ENCODE measurements around the gene PTPRN2. TPM values are rescaled to one million over a fixed set of nuclear protein-coding genes. Genes with fewer than 3 reads are reported as not detected.

The PTPRN2 gene
- total and polyA plus RNA-seq, 2 of the 13 experiments (the other 11 are each of a cell fraction or from before 2014, with no cell fraction given) = 2.5 to 24.2 TPM

GRCh38 chr7:158488181-158488971 lies 99.2 kb downstream of the PTPRN2 start:
- no TSS peak for BruUV-seq (replicated peaks)
- WGBS (ENCODE audit: low lambda C conversion rate) = 98% methylated on average over 33 of the region's 42 CpGs
- no peak overlapping the region for H3K27ac ChIP-seq (ENCODE audit: extremely low read length, insufficient read depth, low read length)
- CTCF ChIA-PET (ENCODE audit: low intra/inter-chr PET ratio, low total read pairs) = no interaction called here
- no peak overlapping the region for H3K9ac ChIP-seq (ENCODE audit: insufficient read depth, low read depth, low read length)
- no peaks in the 10 kb centered on the region for H3K27me3 ChIP-seq (ENCODE audit: control insufficient read depth in 1 of 2, insufficient read depth in 2 of 2, low read length in 2 of 2)
- H4K20me1 ChIP-seq (ENCODE audit: insufficient read depth, low read length) = peaks cover 9% of the 10 kb centered on the region; the same call in 1 of the 2 replicates
- no peaks in the 10 kb centered on the region for H3K79me2 ChIP-seq (ENCODE audit: insufficient read depth, low read length)
- POLR2A ChIA-PET = no interaction called here
- no peak for ATAC-seq
- no peak for DNase-seq (ENCODE audit: low spot score)
- intact Hi-C loops (cut with micrococcal nuclease; ENCODE audit: unreplicated experiment) (no loop called here), in situ Hi-C loops (cut with HindIII; ENCODE audit: extremely low pct_ligation_motif_present, low pct_unique_long_range_greater_than_20kb) (no loop called here)
- no peaks in the 10 kb centered on the region; a peak in 1 of 5 replicates for H3K36me3 ChIP-seq (replicated peaks in 1 of 2; ENCODE audit: control insufficient read depth in 1 of 2, insufficient read depth in 2 of 2, low read length in 2 of 2)
- H3K4me1 ChIP-seq (ENCODE audit: insufficient read depth, low read length) = no peaks in the 10 kb centered on the region
- no peak overlapping the region for H3K4me3 ChIP-seq (replicated peaks in 1 of 3; ENCODE audit: insufficient read depth in 1 of 3, low read depth in 2 of 3, low read length in 3 of 3)
- H2AFZ ChIP-seq (ENCODE audit: low read length) = no peak overlapping the region
- H3K4me2 ChIP-seq (ENCODE audit: low read depth, low read length) = no peak overlapping the region
- FAIRE-seq = no peak
- TF ChIP-seq, protein P1, sequence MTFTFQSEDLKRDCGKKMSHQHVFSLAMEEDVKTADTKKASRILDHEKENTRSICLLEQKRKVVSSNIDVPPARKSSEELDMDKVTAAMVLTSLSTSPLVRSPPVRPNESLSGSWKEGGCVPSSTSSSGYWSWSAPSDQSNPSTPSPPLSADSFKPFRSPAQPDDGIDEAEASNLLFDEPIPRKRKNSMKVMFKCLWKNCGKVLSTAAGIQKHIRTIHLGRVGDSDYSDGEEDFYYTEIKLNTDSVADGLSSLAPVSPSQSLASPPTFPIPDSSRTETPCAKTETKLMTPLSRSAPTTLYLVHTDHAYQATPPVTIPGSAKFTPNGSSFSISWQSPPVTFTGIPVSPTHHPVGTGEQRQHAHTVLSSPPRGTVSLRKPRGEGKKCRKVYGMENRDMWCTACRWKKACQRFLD (CRISPR knock-in tag; IDR thresholded peaks at IDR 0.05; ENCODE audit: borderline replicate concordance) = no peak
- no peak for TF ChIP-seq KDM5B (CRISPR knock-in tag; IDR thresholded peaks at IDR 0.05; ENCODE audit: borderline replicate concordance)
- TF ChIP-seq, protein P2, sequence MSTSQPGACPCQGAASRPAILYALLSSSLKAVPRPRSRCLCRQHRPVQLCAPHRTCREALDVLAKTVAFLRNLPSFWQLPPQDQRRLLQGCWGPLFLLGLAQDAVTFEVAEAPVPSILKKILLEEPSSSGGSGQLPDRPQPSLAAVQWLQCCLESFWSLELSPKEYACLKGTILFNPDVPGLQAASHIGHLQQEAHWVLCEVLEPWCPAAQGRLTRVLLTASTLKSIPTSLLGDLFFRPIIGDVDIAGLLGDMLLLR (CRISPR knock-in tag; IDR thresholded peaks at IDR 0.05) = no peak
- no peak for TF ChIP-seq POLR2AphosphoS5 (IDR thresholded peaks at IDR 0.05; ENCODE audit: low read depth, low read length)
- no peak for TF ChIP-seq IRF9 (CRISPR knock-in tag; IDR thresholded peaks at IDR 0.05; ENCODE audit: borderline replicate concordance)
- no peak for TF ChIP-seq ZNF772 (CRISPR knock-in tag; IDR thresholded peaks at IDR 0.05)
- TF ChIP-seq, protein P3, sequence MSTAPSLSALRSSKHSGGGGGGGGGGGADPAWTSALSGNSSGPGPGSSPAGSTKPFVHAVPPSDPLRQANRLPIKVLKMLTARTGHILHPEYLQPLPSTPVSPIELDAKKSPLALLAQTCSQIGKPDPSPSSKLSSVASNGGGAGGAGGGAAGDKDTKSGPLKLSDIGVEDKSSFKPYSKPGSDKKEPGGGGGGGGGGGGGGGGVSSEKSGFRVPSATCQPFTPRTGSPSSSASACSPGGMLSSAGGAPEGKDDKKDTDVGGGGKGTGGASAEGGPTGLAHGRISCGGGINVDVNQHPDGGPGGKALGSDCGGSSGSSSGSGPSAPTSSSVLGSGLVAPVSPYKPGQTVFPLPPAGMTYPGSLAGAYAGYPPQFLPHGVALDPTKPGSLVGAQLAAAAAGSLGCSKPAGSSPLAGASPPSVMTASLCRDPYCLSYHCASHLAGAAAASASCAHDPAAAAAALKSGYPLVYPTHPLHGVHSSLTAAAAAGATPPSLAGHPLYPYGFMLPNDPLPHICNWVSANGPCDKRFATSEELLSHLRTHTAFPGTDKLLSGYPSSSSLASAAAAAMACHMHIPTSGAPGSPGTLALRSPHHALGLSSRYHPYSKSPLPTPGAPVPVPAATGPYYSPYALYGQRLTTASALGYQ (CRISPR knock-in tag; IDR thresholded peaks at IDR 0.05) = no peak
- no peak for TF ChIP-seq TBL1XR1 (IDR thresholded peaks at IDR 0.05; ENCODE audit: borderline replicate concordance, low read length, partially characterized antibody)
- TF ChIP-seq ZNF282 (IDR thresholded peaks at IDR 0.05; ENCODE audit: partially characterized antibody) = no peak
- TF ChIP-seq ZNF570 (CRISPR knock-in tag; IDR thresholded peaks at IDR 0.05; ENCODE audit: borderline replicate concordance) = no peak
- TF ChIP-seq ZSCAN29 (CRISPR knock-in tag; conservative IDR thresholded peaks at IDR 0.05) = no peak
- no peak for TF ChIP-seq CSRNP2 (CRISPR knock-in tag; conservative IDR thresholded peaks at IDR 0.05; ENCODE audit: low read depth)
- TF ChIP-seq ZNF558 (CRISPR knock-in tag; IDR thresholded peaks at IDR 0.05; ENCODE audit: borderline replicate concordance) = no peak
- TF ChIP-seq, protein P4, sequence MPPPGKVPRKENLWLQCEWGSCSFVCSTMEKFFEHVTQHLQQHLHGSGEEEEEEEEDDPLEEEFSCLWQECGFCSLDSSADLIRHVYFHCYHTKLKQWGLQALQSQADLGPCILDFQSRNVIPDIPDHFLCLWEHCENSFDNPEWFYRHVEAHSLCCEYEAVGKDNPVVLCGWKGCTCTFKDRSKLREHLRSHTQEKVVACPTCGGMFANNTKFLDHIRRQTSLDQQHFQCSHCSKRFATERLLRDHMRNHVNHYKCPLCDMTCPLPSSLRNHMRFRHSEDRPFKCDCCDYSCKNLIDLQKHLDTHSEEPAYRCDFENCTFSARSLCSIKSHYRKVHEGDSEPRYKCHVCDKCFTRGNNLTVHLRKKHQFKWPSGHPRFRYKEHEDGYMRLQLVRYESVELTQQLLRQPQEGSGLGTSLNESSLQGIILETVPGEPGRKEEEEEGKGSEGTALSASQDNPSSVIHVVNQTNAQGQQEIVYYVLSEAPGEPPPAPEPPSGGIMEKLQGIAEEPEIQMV (CRISPR knock-in tag; IDR thresholded peaks at IDR 0.05; ENCODE audit: low read depth) = no peak
- no peaks in the 10 kb centered on the region for H3K9me3 ChIP-seq (ENCODE audit: low read length)
